ENCODE measurements around the gene CDO1. TPM values are rescaled to one million over a fixed set of nuclear protein-coding genes. Genes with fewer than 3 reads are reported as not detected.
"Not testable (repeated sequence)": the region's sequence is repeated elsewhere in the genome, so short reads cannot be mapped to it uniquely, and the experiment has no call there.

CDO1 gene
- total RNA-seq, 1 donor from 2014 or later, result 2.8 TPM

GRCh38 chr5:115825948-115826347 is 9.5 kb upstream of the CDO1 start:
- Mint-ChIP-seq H3K4me3 (ENCODE audit: unreplicated experiment) (no peak overlapping the region), H3K4me1 (ENCODE audit: low read depth) (no peaks in the 10 kb centered on the region), H3K36me3 (ENCODE audit: low read depth) (peaks cover 17% of the 10 kb centered on the region), H3K27me3 (ENCODE audit: low read depth) (no peaks in the 10 kb centered on the region), H3K27ac (ENCODE audit: unreplicated experiment) (no peak overlapping the region), H3K9me3 (ENCODE audit: low read depth) (peaks cover 41% of the 10 kb centered on the region)
- no peak for TF ChIP-seq CTCF (IDR thresholded peaks at IDR 0.05)
- DNase-seq (ENCODE audit: low spot score), result no peak

GRCh38 chr5:115824983-115825382 is 8.5 kb upstream of the CDO1 start:
- not testable (repeated sequence) for H3K27ac Mint-ChIP-seq (ENCODE audit: unreplicated experiment); H3K4me3 Mint-ChIP-seq (ENCODE audit: unreplicated experiment); DNase-seq (ENCODE audit: low spot score); H3K27me3 Mint-ChIP-seq (ENCODE audit: low read depth); H3K4me1 Mint-ChIP-seq (ENCODE audit: low read depth)
- Mint-ChIP-seq H3K9me3 (ENCODE audit: low read depth) (peaks cover 41% of the 10 kb centered on the region), H3K36me3 (ENCODE audit: low read depth) (peaks cover 17% of the 10 kb centered on the region)

- no peak overlapping the region for H3K27ac Mint-ChIP-seq (ENCODE audit: unreplicated experiment)
- H3K27me3 Mint-ChIP-seq (ENCODE audit: low read depth), result no peaks in the 10 kb centered on the region
- peaks cover 24% of the 10 kb centered on the region for H3K9me3 Mint-ChIP-seq (ENCODE audit: low read depth)
- H3K36me3 Mint-ChIP-seq (ENCODE audit: low read depth), result no peaks in the 10 kb centered on the region
- no peak for TF ChIP-seq CTCF (IDR thresholded peaks at IDR 0.05)
- H3K4me1 Mint-ChIP-seq (ENCODE audit: low read depth), result peaks cover 4% of the 10 kb centered on the region
- no peak overlapping the region for H3K4me3 Mint-ChIP-seq (ENCODE audit: unreplicated experiment)
- DNase-seq (ENCODE audit: low spot score), result no peak
Observed at GRCh38 chr5:115820846-115821245, 4.4 kb upstream of the CDO1 start.

- H3K4me3 Mint-ChIP-seq (ENCODE audit: unreplicated experiment), result no peak overlapping the region
- no peak overlapping the region for H3K27ac Mint-ChIP-seq (ENCODE audit: unreplicated experiment)
Observed at GRCh38 chr5:115818821-115819220, 2.4 kb upstream of the CDO1 start.

GRCh38 chr5:115817386-115817785 is 927 bp upstream of the CDO1 start:
- Mint-ChIP-seq H3K27ac (ENCODE audit: unreplicated experiment) (no peak overlapping the region), H3K4me3 (ENCODE audit: unreplicated experiment) (no peak overlapping the region), H3K36me3 (ENCODE audit: low read depth) (peaks cover 1% of the 10 kb centered on the region), H3K9me3 (ENCODE audit: low read depth) (no peaks in the 10 kb centered on the region), H3K27me3 (ENCODE audit: low read depth) (peaks cover 14% of the 10 kb centered on the region), H3K4me1 (ENCODE audit: low read depth) (peaks cover 12% of the 10 kb centered on the region)
- TF ChIP-seq CTCF (IDR thresholded peaks at IDR 0.05), result no peak
- DNase-seq (ENCODE audit: low spot score), result no peak

More at GRCh38 chr5:115818821-115819220, 2.4 kb upstream of the CDO1 start:
- TF ChIP-seq CTCF (IDR thresholded peaks at IDR 0.05), result no peak
- Mint-ChIP-seq H3K4me1 (ENCODE audit: low read depth) (peaks cover 12% of the 10 kb centered on the region), H3K9me3 (ENCODE audit: low read depth) (peaks cover 8% of the 10 kb centered on the region), H3K27me3 (ENCODE audit: low read depth) (peaks cover 14% of the 10 kb centered on the region), H3K36me3 (ENCODE audit: low read depth) (no peaks in the 10 kb centered on the region)
- DNase-seq (ENCODE audit: low spot score), result no peak

- TF ChIP-seq CTCF (IDR thresholded peaks at IDR 0.05), result no peak
- DNase-seq (ENCODE audit: low spot score), result peak; percentile 91
- Mint-ChIP-seq H3K9me3 (ENCODE audit: low read depth) (no peaks in the 10 kb centered on the region), H3K27me3 (ENCODE audit: low read depth) (peaks cover 14% of the 10 kb centered on the region), H3K4me1 (ENCODE audit: low read depth) (peaks cover 16% of the 10 kb centered on the region), H3K27ac (ENCODE audit: unreplicated experiment) (no peak overlapping the region), H3K4me3 (ENCODE audit: unreplicated experiment) (peak overlapping the region; percentile 87), H3K36me3 (ENCODE audit: low read depth) (peaks cover 3% of the 10 kb centered on the region)
Observed at GRCh38 chr5:115815693-115816225, 700 bp downstream of the CDO1 start.
